Stimulated activated CD4-positive, alpha-beta T cell treated with anti-CD3 and anti-CD28 coated beads, TNF-alpha, amount 100 ng/mL, for 48 hours (primary cell): ENCODE data around the gene SPRN.
"Not testable (repeated sequence)": the region's sequence is repeated elsewhere in the genome, so short reads cannot be mapped to it uniquely, and the experiment has no call there.

Experiments
- DNase-seq, 3 donors: peaks; one replicate each; pipeline ENCODE4 v3.0.0-alpha.2; 2020; ENCODE audit warnings: low read depth in 3 of 3

SPRN gene

DNA sequence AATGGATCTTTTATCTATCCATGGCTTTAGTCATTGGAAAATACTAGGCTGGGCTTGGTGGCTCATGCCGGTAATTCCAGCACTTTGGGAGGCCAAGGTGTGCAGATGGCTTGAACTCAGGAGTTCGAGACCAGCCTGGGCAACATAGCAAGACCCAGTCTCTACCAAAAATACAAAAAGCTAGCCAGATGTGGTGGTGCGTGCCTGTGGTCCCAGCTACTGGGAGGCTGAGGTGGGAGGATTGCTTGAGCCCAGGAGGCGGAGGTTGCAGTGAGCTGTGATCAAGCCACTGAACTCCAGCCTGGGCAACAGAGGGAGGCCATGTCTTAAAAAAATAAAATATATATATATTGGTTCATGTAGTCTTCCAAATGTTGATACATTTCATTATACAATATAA is 37.5 kb downstream of the SPRN start:
- not testable (repeated sequence) for DNase-seq

DNA sequence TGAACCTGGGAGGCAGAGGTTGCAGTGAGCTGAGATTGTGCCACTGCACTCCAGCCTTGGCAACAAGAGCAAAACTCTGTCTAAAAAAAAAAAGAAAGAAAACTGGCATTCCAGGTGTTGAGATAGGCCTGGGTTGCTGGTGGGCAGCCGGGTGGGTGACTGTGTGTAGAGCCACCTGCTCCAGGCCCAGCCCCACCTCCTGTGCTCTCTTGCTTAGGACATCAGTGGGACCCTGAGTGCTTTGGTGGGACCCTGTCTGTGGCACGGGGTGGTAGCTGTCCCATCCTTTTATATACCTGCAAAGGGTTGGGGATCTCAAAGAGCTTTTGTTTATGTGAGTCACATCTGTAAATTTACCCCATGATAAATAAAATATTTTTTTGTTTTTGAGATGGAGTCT is 39.2 kb downstream of the SPRN start:
- DNase-seq: no peak

DNA sequence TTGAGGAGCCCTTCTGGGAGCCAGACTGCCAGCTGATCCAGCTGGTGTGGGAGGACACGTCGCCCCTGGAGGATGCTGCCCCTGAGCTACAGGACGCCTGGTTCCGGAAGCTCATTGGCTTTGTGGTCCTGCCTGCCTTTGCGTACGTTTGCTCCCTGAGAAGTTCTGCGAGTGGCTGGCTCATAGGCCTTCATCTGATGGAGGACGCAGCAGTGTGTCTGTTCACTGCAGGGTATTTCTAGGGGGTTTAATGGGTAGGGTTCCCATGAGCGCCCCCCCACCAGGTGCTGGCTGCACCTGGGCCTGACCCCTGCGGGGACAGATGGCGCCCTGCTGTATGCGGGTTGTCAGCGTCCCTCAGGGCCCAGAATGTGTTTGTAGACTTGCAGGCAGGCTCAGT is 40.4 kb downstream of the SPRN start:
- DNase-seq: no peak

DNA sequence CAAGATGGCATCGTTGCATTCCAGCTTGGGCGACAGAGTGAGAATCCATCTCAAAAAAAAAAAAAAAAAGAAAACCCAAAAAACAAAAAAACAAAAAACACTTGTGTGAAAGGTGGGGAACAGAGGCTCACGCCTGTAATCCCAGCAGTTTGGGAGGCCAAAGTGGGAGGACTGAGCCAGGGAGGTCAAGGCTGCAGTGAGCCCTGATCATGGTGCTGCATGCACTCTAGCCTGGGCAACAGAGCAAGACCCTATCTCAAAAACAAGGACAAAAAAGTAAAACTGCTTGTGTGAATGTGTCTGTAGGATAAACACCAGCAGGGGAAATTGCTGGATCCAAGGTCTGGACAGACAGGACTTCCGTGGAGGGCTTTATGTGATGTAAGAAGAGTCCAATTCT is 40.9 kb downstream of the SPRN start:
- no peak for DNase-seq

DNA sequence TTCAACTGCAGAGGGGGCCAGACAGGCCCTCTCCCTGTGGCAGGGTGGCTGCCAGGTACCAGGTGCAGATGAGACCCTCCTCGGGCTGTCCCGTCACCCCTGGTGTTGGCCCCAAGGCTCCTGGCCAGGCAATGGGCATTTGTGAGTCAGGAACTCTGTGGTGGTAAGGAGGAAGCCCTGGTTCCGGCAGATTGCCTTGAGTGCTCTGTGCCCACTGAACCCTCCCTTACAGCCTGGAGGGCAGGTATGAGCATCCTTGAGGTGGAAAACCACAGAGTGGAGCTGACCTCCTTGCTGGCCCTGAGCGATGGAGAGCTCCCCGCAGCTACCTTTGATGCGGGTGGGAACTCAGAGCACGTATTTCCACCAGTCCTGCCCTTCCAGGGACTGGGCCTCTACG is 43.4 kb downstream of the SPRN start:
- no peak for DNase-seq

DNA sequence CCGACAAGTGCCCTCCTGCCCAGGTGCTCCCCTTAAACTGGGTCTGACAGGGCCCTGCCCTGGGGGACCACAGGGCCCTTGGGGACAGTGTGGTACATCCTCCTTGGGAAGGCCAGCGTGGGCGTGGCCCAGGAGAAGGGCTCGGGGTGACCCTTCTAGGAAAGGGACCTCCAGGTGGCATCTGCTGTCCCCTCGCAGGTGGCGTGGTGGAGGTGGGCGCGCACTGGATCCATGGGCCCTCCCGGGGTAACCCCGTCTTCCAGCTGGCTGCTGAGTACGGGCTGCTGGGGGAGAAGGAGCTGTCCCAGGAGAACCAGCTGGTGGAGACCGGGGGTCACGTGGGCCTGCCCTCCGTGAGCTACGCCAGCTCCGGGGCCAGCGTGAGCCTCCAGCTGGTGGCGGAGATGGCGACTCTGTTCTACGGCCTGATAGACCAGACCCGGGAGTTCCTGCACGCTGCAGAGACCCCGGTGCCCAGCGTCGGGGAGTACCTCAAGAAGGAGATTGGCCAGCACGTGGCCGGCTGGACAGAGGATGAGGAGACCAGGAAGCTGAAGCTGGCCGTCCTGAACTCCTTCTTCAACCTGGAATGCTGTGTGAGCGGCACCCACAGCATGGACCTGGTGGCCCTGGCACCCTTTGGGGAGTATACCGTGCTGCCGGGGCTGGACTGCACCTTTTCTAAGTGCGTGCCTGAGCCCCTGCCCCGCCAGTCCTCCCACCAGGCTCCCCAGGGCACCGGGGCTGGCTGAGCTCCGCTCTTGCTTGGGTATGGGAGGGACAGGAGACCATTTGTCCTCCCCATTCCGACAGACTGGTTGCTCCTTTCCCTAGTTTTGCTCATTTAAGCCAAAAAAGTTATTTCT is 44.4 kb downstream of the SPRN start:
- DNase-seq: no peak

DNA sequence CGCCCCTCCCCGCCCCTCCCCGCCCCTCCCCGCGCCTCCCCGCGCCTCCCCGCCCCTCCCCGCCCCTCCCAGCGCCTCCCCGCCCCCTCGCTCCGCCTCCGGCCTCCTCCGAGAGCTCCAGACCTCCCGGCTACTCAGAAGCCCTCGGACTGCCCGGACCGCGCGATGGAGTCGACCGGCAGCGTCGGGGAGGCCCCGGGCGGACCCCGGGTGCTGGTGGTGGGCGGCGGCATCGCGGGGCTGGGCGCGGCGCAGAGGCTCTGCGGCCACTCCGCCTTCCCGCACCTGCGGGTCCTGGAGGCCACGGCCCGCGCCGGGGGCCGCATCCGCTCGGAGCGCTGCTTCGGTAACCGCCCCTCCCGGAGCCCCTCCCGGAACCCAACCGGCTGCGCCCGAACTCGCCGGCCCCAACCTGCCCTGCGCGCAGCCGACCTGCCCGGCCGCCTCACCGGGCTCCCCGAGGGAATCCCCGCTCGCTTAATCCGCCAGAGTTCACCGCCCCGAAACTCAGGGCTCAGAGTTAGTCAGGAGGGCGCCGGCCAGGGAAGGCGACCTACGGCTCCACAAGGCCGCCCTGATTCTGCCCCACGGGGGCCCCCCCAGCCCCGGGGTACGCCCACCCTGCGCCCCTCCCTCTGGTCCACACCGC is 45.1 kb downstream of the SPRN start, which contains the start of gene PAOX:
PAOX (plus strand) TSS at position 111 of the 649 bp plus-strand sequence; CDS start at position 166, 55 bp downstream.
- DNase-seq: peak in 1 of 3 donors; percentile 53

DNA sequence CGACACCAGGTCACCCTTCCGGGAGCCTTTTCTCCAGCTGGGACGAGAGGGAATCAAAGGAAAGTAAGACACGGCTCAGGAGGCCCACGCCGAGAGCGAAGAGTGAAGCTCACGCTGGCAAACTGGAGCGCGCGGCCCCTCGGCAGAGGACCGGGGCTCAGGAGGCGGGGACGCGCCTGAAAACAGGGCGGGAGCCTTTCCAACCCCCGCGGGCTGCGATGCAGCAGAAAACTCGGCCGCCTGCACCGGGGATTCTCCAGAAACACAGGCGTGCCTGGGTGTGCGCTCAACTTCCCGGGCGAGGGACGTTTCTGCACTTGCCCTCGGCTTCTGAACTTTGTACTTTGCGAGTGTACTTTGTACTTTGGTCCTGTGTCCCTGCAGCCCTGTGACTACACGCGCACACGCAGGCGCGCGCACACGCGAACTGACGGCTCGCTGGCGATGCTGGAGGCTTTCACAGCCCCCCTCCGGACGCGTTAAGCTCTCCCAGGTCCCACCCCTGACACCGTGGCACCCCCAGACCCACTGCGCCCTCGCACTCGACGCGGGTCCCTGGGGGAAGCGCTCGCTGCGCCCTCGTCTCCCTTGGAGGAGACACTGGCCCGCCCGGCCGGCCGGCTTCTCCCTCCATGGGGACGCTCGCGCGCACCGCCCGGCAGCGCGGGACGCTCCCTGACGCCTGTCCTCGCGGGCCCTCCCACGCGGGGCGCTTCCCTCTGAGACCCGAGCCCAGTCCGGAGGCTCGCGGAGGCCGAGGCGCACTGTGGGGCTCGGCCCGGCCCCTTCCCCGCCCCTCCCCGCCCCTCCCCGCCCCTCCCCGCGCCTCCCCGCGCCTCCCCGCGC is 46.0 kb downstream of the SPRN start:
- DNase-seq: no peak

DNA sequence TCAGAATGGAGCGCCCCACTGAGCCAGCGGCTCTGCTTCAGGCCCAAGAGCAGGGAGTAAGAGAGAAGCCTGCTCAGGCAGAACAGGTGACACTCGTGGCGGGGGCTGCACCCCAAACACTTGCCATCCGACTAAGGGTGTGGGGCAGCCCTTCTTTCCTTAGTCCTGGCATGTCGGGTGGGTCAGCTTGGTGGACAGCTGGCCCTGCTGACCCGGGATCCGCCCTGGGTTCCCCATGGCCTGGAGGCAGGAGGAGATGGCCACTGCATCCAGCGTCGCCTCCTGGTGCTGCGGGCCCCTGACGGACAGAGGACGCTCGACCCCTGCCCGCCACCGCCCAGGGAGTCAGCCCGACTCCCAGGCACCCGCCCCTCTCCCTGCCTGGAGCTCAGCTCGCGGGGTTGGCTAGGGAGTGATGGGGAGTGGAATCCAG is 46.6 kb downstream of the SPRN start:
- DNase-seq: no peak

DNA sequence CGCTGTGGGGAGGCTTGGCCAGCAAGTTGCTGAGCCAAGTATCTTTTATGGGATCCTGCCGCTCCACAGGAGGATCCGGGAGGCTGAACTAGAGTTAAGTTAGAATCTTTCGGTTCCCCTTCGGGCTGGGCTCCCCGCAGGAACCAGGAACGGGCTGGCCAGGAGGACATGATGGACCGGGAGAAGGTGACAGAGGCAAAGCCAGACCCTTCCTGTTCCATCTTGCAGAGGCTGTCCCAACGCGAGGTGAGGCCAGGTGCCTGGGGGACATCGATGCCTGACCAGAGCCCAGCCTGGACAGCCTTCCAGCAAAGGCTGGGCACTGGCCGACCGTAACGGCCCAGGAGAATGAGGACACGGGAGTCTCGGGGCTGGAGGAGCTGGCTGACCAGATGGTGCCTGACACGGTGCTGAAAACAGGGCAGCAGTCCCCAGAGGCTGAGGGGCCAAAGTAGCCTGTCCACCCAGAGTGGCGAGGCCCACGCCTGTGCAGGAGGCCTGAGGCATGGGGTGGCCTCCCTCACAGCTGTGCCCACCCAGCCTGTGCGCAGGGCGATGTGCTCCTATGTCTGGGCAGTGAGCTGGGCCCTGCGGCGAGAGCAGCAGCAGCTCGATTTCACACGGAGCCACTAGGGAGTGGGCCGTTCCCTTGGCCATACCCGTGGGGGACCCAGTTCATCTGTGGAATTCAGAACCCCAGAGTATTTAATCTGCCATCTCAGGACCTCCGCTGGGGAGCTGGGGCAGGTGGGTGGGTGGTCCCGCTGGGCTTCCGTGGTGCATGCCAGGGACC is 47.2 kb downstream of the SPRN start:
- no peak for DNase-seq

DNA sequence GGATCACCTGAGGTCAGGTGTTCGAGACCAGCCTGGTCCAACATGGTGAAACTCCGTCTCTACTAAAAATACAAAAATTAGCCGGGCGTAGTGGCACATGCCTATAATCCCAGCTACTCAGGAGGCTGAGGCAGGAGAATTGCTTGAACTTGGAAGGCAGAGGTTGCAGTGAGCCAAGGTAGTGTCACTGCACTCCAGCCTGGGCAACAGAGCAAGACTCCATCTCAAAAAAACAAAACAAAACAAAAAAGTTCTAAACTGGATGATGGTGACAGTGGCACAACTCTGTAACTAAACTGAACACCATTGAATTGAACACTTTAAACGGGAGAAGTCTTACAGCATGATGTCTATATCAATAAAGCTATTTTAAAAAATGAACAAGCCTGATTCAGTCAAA is 48.2 kb downstream of the SPRN start:
- not testable (repeated sequence) for DNase-seq

DNA sequence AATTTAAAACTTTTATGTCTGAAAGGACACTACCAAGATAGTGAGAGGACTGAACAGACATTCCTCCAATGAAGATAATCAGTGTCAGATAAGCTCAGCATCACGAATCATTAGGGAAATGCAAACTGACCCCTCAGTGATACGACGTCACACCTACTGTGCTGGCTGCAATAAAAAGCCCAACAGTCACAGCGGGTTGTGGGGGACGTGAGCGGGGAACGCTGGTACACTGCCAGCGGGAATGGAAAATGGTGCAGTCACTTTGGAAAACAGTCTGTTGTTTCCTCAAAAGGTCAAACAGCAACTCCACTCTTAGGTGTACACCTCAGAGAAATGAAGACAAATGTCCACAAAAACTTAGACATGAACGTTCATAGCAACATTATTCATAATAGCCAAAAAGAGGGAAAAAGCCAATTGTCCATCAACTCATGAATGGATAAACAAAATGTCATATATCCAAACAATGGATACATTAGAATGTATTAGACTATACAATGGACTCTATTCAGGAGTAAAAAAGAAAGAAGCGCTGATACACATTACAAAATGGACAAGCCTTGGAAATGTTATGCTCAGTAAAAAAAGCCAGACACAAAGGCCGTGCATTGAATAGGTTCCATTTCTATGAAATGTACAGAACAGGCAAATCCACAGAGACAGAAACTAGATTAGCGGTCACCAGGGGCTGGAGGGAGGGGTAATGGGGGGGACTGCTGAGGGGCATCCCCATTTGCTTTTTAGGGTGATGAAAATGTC is 48.9 kb downstream of the SPRN start:
- no peak for DNase-seq

DNA sequence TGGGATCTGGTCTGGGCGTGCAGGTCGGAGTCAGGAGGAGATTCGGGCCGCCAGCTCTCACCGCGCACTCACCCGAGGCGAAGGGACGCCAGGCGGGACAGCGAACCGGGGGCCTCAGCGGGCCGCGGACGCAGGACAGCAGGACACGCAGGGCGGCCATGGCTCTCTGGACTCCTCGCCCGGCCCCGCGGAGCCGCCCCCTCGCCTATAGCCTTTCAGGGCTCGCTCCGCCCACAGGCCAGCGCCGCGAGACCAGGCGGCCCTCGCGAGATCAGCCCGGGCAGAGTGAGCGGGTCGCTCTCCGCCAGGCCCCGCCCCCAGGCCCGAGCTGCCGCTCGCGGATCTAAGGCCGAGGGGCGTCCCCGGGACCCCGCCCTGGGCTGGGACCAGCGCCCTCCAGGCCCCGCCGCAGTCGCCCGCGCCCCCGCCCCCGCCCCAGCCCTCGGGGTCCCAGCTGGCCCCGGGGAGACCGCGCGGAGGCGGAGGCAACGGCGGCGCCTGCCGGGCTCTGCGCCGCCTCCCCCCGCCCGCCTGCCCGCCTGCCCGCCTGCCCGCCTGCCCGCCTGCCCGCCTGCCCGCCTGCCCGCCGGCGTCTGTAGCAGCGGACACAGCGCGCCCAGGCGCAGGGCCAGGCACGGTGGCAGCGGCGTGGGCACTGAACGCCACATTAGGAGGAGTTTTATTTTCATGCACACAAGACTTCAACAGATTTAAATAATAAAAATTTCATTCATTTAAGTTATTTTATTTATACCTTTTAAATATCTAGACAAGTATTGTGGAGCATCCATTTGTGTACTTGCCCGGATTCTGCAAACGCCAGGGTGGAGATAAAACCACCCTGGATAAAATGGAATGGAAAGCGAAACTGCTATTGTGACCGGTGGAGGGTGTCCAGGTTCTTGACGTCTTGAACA is 51.0 kb downstream of the SPRN start, which contains the start of gene ECHS1:
ECHS1 (minus strand) TSS at position 181 of the 917 bp plus-strand sequence; CDS start at position 160, 21 bp downstream.
- DNase-seq: peak; percentile 86 to 97 (median 88)

DNA sequence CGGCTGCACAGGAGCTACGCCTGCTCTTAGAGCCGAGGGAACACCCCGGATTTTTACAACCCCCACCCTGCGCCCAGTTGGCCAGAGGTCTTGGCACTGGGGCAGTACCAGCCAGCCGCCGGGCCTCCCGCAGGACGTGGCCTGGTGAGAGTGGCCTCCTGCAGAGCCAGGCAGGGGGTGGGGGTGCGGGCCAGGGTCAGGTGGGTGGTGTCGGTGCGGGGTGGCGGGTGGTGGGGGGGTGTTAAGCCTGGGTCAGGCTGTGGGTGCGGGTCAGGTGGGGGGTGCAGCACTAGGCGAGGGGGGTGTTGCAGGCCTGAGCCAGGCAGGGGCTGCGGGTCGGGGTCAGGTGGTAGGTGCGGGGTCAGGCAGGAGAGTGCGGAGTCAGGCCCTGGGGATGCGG is 51.9 kb downstream of the SPRN start:
- DNase-seq: no peak
